ENCODE results near the gene RTN4RL1.

- TF ChIP-seq CTCF (IDR thresholded peaks at IDR 0.05): no peak
- no peak for TF ChIP-seq POLR2A (IDR thresholded peaks at IDR 0.05)
Observed at GRCh38 chr17:2018716-2019510, 6.2 kb downstream of the RTN4RL1 start.
